Loucy (cell line): ENCODE measurements around the gene PIGC.
A peak's percentile ranks its signal among the peaks of the same experiment; 100 is the strongest.

ENCODE experiments used
- H2AFZ ChIP-seq: fragments of 200-600 bp; sonication (generic); 2 replicates; pipeline ENCODE4 v1.6.0; 2016; ENCODE audit warnings: antibody characterized with exemption, mild to moderate bottlenecking, low read length, moderate library complexity
- H3F3A ChIP-seq: fragments of 200-600 bp; 2 replicates; pipeline ENCODE4 v1.6.0; 2016; ENCODE audit warnings: antibody characterized with exemption, low read depth, mild to moderate bottlenecking
- H3K27me3 ChIP-seq: fragments of 200-600 bp; sonication (generic); 2 replicates; pipeline ENCODE4 v1.6.1; 2014; ENCODE audit warnings: low read length, mild to moderate bottlenecking; ENCODE audit not compliant: insufficient read depth, poor library complexity, severe bottlenecking
- H3K36me3 ChIP-seq: fragments of 200-600 bp; sonication (generic); 2 replicates; pipeline ENCODE4 v1.6.1; 2016; ENCODE audit warnings: low read length; ENCODE audit not compliant: insufficient read depth
- H3K4me1 ChIP-seq: fragments of 200-600 bp; sonication (generic); 2 replicates; pipeline ENCODE4 v1.5.1; 2014; ENCODE audit warnings: low read length, mild to moderate bottlenecking; ENCODE audit not compliant: insufficient read depth, poor library complexity, severe bottlenecking
- H3K4me2 ChIP-seq: fragments of 200-600 bp; sonication (generic); 2 replicates; pipeline ENCODE4 v1.6.0; 2014; ENCODE audit warnings: antibody characterized with exemption, low read length, low read depth, mild to moderate bottlenecking; ENCODE audit not compliant: poor library complexity, severe bottlenecking
- H3K4me3 ChIP-seq: fragments of 200-600 bp; sonication (generic); 2 replicates; pipeline ENCODE4 v1.5.1; 2014; ENCODE audit warnings: low read length, mild to moderate bottlenecking, mixed read lengths; ENCODE audit not compliant: poor library complexity, severe bottlenecking
- H3K79me2 ChIP-seq: fragments of 200-600 bp; sonication (generic); 2 replicates; pipeline ENCODE4 v1.6.1; 2014; ENCODE audit warnings: low read length; ENCODE audit not compliant: insufficient read depth
- H3K9ac ChIP-seq: fragments of 200-600 bp; sonication (generic); 2 replicates; pipeline ENCODE4 v1.6.0; 2014; ENCODE audit warnings: mild to moderate bottlenecking, low read depth, low read length, moderate library complexity; ENCODE audit not compliant: poor library complexity, severe bottlenecking
- H3K9me2 ChIP-seq: fragments of 200-600 bp; sonication (generic); replicated peaks from 2 replicates; pipeline ENCODE4 v1.6.1; 2016; ENCODE audit warnings: low read depth, low read length, mixed read lengths
- H3K9me3 ChIP-seq: fragments of 200-600 bp; sonication (generic); 2 replicates; pipeline ENCODE4 v1.6.1; 2014; ENCODE audit warnings: mild to moderate bottlenecking, antibody characterized with exemption, low read length, low read depth; ENCODE audit not compliant: insufficient read depth
- H4K20me1 ChIP-seq: fragments of 200-600 bp; sonication (generic); 2 replicates; pipeline ENCODE4 v1.6.0; 2014; ENCODE audit warnings: antibody characterized with exemption, low read length, mild to moderate bottlenecking; ENCODE audit not compliant: insufficient read depth, poor library complexity, severe bottlenecking
- EZH2phosphoT487 ChIP-seq: fragments of 200-600 bp; IDR thresholded peaks from 2 replicates; pipeline ENCODE4 v1.6.1; 2018; ENCODE audit warnings: antibody characterized with exemption, mild to moderate bottlenecking, moderate library complexity, borderline replicate concordance
- TF ChIP-seq, protein P1 (sequence below): fragments of 200-600 bp; sonication (generic); conservative IDR thresholded peaks from 2 replicates; pipeline ENCODE4 v1.5.1; 2014; ENCODE audit warnings: mild to moderate bottlenecking, antibody characterized with exemption, low read length

Gene PIGC

DNA sequence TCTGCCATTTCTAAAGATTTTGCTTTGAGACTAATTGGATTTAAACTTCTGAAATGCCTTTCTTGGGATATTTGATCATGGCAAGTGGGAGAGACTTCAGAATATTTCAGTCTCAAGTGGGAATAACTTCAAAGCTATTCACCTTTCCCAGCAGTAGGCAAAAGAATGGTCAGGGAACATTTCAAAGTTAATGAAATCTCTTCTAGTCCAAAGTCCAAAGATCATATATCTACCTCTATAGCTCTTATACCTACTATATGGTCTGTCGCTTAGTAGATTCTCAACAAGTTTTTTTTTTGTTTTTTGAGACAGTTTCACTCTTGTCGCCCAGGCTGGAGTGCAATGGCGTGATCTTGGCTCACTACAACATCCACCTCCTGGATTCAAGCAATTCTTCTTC is 44.5 kb upstream of the PIGC start:
- H3K79me2 ChIP-seq, result no peaks in the 10 kb centered on the region

DNA sequence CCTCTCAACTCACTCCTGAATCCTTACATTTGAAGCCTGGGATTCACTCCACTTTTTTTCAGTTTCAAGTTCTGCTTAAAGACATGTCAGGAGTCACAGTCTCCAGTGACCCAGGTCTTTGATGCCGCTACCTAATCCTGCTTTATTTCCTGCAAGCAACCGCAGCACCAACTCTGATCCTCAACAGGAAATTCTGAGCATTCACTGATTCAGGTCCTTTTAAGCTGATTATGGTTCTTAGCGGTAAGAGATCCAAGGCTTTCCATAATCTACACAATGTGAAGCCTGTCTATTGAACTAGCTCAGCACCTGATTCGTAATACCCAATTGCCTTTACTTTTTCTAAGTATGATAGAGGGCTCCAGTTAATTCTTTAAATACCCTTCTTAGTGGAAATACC is 43.7 kb upstream of the PIGC start:
- H3K4me3 ChIP-seq, result peak overlapping the region; percentile 36
- H3K4me1 ChIP-seq, result peaks cover 28% of the 10 kb centered on the region
- no peak overlapping the region for H2AFZ ChIP-seq
- no peaks in the 10 kb centered on the region for H3K9me2 ChIP-seq
- H3K9ac ChIP-seq, result no peak overlapping the region
- H3F3A ChIP-seq, result no peaks in the 10 kb centered on the region
- no peaks in the 10 kb centered on the region for H3K9me3 ChIP-seq
- no peaks in the 10 kb centered on the region for H3K79me2 ChIP-seq
- no peaks in the 10 kb centered on the region for H3K36me3 ChIP-seq
- H4K20me1 ChIP-seq, result no peaks in the 10 kb centered on the region
- TF ChIP-seq EZH2phosphoT487, result no peak
- TF ChIP-seq, protein P1, sequence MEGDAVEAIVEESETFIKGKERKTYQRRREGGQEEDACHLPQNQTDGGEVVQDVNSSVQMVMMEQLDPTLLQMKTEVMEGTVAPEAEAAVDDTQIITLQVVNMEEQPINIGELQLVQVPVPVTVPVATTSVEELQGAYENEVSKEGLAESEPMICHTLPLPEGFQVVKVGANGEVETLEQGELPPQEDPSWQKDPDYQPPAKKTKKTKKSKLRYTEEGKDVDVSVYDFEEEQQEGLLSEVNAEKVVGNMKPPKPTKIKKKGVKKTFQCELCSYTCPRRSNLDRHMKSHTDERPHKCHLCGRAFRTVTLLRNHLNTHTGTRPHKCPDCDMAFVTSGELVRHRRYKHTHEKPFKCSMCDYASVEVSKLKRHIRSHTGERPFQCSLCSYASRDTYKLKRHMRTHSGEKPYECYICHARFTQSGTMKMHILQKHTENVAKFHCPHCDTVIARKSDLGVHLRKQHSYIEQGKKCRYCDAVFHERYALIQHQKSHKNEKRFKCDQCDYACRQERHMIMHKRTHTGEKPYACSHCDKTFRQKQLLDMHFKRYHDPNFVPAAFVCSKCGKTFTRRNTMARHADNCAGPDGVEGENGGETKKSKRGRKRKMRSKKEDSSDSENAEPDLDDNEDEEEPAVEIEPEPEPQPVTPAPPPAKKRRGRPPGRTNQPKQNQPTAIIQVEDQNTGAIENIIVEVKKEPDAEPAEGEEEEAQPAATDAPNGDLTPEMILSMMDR, result no peak
- peak overlapping the region; percentile 63 for H3K4me2 ChIP-seq
- no peaks in the 10 kb centered on the region for H3K27me3 ChIP-seq

More for the DNA sequence above, 44.5 kb upstream of the PIGC start:
- no peak for TF ChIP-seq EZH2phosphoT487
- TF ChIP-seq, protein P1, result no peak
- no peaks in the 10 kb centered on the region for H4K20me1 ChIP-seq
- peaks cover 28% of the 10 kb centered on the region for H3K4me1 ChIP-seq
- no peak overlapping the region for H2AFZ ChIP-seq
- no peaks in the 10 kb centered on the region for H3K9me3 ChIP-seq
- H3K36me3 ChIP-seq, result no peaks in the 10 kb centered on the region
- H3K9me2 ChIP-seq, result no peaks in the 10 kb centered on the region
- H3K4me3 ChIP-seq, result no peak overlapping the region
- H3K9ac ChIP-seq, result no peak overlapping the region
- no peaks in the 10 kb centered on the region for H3K27me3 ChIP-seq
- no peak overlapping the region for H3K4me2 ChIP-seq
- no peaks in the 10 kb centered on the region for H3F3A ChIP-seq

DNA sequence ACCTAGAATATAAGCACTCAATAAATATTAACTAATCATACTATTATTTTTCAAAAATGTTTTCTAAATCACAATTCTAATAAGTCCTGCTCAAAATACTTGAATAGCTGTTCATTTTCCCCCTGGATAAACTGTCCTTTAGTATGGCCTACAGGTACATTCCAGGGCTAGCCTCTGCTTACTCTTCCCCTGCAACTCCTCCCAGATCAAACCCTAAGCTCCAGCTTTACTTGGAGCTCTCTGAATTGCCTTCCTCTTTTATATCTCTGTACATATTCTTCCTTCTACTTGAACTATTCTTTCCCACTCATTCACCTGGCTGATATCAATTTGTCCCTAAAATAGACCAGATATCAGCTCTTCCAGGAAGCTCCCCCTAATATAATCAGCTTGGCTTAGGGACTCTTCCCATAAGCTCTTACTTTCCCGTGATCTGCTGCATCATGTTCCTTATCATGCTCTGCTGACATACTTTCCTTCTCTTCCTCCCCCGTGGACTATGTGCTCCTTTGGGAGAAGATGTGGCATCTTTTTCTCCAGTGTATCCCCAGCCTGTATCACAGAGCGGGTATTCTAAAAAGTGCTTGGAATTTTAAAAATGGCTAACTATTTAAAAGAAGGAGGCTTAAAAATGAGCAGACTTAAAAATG is 43.1 kb upstream of the PIGC start:
- no peak overlapping the region for H2AFZ ChIP-seq
- no peak overlapping the region for H3K9ac ChIP-seq
- no peaks in the 10 kb centered on the region for H3K27me3 ChIP-seq
- peaks cover 28% of the 10 kb centered on the region for H3K4me1 ChIP-seq
- H3K4me2 ChIP-seq, result peak overlapping the region; percentile 63
- H3K9me2 ChIP-seq, result no peaks in the 10 kb centered on the region
- TF ChIP-seq EZH2phosphoT487, result no peak
- TF ChIP-seq, protein P1, result no peak
- H3K4me3 ChIP-seq, result peak overlapping the region; percentile 36
- H3K79me2 ChIP-seq, result no peaks in the 10 kb centered on the region
- no peaks in the 10 kb centered on the region for H3K9me3 ChIP-seq
- no peaks in the 10 kb centered on the region for H3K36me3 ChIP-seq
- no peaks in the 10 kb centered on the region for H4K20me1 ChIP-seq
- no peaks in the 10 kb centered on the region for H3F3A ChIP-seq
